Ascending aorta (tissue), 2 donors: Measurements from ENCODE around the gene UXS1. TPM values are rescaled to one million over a fixed set of nuclear protein-coding genes. Genes with fewer than 3 reads are reported as not detected.
A peak's percentile ranks its signal among the peaks of the same experiment; 100 is the strongest.
"Not testable (repeated sequence)": the region's sequence is repeated elsewhere in the genome, so short reads cannot be mapped to it uniquely, and the experiment has no call there.

Experiments
- DNase-seq, 2 donors: peaks; one replicate each; pipeline ENCODE4 v3.0.0-alpha.2; 2019; ENCODE audit warnings: low spot score in 2 of 2
- H3K27ac ChIP-seq, 2 donors: fragments of 200-600 bp; sonication (generic); one replicate each; pipeline ENCODE4 v1.5.1; 2016 to 2017; ENCODE audit warnings: mild to moderate bottlenecking in 1 of 2
- H3K27me3 ChIP-seq: fragments of 200-600 bp; sonication (generic); one replicate; pipeline ENCODE4 v1.5.1; 2017
- H3K36me3 ChIP-seq, 2 donors: fragments of 200-600 bp; sonication (generic); one replicate each; pipeline ENCODE4 v1.5.1; 2016
- H3K4me1 ChIP-seq, 2 donors: fragments of 200-600 bp; sonication (generic); one replicate each; pipeline ENCODE4 v1.5.1; 2016 to 2017; ENCODE audit warnings: mild to moderate bottlenecking in 1 of 2
- H3K4me3 ChIP-seq, 2 donors: fragments of 200-600 bp; sonication (generic); one replicate each; pipeline ENCODE4 v1.5.1; 2016 to 2017; ENCODE audit warnings: mild to moderate bottlenecking in 1 of 2
- H3K9me3 ChIP-seq, 2 donors: fragments of 200-600 bp; sonication (generic); one replicate each; pipeline ENCODE4 v1.5.1; 2016
- intact Hi-C: fragments of 100-400 bp; cut with DNase I; formaldehyde crosslinking; loops from one replicate; pipeline ENCODE4 v1.15.1; 2023
- total RNA-seq: library from RNA; depleted of rRNA; stranded (reverse); fragments of >200 nt; gene quantifications from one replicate; pipeline ENCODE4 v1.1.0, GENCODE V29; 2016
- TF ChIP-seq, protein P1 (sequence below), 3 experiments: fragments of 200-600 bp in 2 of 3; fragments of 450-650 bp in 1 of 3; sonication (generic) in 2 of 3; IDR thresholded peaks; one replicate each; pipeline ENCODE4 v1.5.1; 2016 to 2019; ENCODE audit warnings: antibody characterized with exemption in 3 of 3, mild to moderate bottlenecking in 1 of 3, moderate library complexity in 1 of 3

Gene UXS1
- 146 TPM for total RNA-seq

DNA sequence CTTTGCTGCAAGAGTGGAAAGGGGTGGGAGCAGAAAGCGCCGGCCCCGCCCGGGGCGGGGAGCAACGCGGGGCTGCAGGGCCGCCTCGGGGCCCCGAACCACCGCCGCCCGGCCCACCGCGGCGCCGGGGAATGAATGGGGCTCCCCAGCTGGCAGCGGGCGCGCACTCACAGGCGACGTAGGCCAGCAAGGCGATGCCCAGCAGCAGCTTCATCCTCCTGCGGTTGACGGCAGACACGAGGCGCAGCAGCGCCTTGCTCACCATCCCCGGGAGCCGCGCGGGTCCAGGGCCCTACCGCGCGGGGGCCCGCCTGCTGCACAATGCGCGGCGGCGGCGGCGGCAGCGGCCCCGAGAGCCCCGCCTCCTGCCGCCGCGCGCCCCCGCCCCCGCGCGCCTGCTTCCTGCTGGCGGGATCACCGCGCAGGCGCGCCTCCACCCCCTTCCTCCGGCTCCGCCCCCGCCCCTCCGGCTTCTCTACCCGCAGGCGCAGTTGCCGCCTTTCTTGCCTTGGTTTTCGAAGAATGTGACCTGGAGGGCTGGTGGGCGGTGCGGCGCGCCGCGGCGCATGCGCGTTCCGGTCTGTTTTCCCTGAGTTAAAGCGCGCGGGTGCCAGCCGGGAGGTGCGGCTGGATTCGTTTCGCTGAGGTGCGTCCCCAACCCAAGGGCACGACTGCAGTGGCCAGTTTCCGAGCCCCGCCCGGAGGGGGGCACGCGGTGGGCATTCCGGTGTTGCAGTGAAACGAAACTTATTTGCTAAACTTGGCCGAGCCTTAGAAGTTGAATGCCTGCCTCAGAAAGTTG, at the start of gene UXS1:
UXS1 (minus strand) TSS at position 325 of the 802 bp plus-strand sequence; CDS start at position 265, 60 bp downstream.
- TF ChIP-seq, protein P1, sequence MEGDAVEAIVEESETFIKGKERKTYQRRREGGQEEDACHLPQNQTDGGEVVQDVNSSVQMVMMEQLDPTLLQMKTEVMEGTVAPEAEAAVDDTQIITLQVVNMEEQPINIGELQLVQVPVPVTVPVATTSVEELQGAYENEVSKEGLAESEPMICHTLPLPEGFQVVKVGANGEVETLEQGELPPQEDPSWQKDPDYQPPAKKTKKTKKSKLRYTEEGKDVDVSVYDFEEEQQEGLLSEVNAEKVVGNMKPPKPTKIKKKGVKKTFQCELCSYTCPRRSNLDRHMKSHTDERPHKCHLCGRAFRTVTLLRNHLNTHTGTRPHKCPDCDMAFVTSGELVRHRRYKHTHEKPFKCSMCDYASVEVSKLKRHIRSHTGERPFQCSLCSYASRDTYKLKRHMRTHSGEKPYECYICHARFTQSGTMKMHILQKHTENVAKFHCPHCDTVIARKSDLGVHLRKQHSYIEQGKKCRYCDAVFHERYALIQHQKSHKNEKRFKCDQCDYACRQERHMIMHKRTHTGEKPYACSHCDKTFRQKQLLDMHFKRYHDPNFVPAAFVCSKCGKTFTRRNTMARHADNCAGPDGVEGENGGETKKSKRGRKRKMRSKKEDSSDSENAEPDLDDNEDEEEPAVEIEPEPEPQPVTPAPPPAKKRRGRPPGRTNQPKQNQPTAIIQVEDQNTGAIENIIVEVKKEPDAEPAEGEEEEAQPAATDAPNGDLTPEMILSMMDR (IDR thresholded peaks at IDR 0.05): no peak
- Histone ChIP-seq H3K9me3 (no peaks in the 10 kb centered on the region), H3K27ac (peak within 1 kb of the TSS; percentile 74 to 78), H3K36me3 (no peaks in the 10 kb centered on the region), H3K27me3 (no peaks in the 10 kb centered on the region), H3K4me1 (peaks cover 0 to 8% of the 10 kb centered on the region in 2 donors), H3K4me3 (peak within 1 kb of the TSS; percentile 93 to 96)
- DNase-seq: peak; percentile 93 to 99
- intact Hi-C loops: loop anchor here (5.0 to 10.0 kb wide), 7 partner anchors 309 to 857 kb away; partner anchors contain the start of genes C2orf49 and NCK2

DNA sequence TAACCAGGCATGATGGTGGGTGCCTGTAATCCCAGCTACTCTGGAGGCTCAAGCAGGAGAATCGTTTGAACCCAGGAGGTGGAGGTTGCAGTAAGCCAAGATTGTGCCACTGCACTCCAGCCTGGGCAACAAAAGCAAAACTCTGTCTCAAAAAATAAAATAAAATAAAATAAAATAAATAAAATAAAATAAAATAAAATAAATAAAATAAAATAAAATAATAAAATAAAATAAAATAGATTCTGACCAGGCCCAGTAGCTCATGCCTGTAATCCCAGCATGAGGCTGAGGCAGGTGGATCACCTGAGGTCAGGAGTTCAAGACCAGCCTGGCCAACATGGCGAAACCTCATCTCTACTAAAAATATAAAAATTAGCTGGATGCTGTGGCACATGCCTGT, 45.4 kb upstream of the UXS1 start:
- H3K4me1 ChIP-seq, intact Hi-C loops, H3K27ac ChIP-seq, DNase-seq, H3K36me3 ChIP-seq, H3K4me3 ChIP-seq, H3K27me3 ChIP-seq: not testable (repeated sequence)
- H3K9me3 ChIP-seq: peaks cover 4 to 13% of the 10 kb centered on the region in 2 donors

DNA sequence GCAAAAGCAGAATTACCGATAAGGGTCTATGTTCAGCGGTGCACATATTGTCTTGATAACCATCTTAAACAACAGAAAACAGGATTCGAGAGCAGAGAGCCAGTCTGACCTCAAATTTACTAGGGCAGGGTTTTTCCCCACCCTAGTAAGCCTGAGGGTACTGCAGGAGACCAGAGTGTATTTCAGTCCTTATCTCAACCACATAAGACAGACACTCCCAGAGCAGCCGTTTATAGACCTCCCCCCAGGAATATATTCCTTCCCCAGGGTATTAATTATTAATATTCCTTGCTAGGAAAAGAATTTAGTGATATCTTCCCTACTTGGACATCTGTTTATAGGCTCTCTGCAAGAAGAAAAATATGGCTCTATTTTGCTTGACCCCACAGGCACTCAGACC, 41.3 kb upstream of the UXS1 start:
- H3K4me1 ChIP-seq, H3K27me3 ChIP-seq, H3K4me3 ChIP-seq, H3K27ac ChIP-seq, H3K36me3 ChIP-seq, DNase-seq, intact Hi-C loops: not testable (repeated sequence)
- H3K9me3 ChIP-seq: peaks cover 4 to 13% of the 10 kb centered on the region in 2 donors

DNA sequence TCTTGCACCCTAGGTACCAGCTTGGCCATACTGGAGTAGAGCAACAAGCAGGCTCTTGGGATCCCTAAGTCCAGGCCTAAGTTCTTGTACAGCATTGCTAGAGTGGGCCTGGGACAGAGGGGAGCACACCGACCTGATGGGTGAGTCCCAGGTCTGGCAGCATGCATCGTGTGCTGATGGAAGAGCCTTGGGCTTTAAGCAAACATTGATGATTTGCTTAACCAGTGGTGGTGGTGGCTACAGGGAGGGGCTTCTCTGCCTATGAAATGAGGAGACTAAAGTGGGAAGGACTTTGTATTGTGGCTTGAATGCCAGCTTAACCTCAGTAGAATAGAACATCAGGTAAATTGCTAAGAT, 39.2 kb upstream of the UXS1 start:
- Histone ChIP-seq H3K27ac (no peak overlapping the region), H3K36me3 (no peaks in the 10 kb centered on the region), H3K27me3 (no peaks in the 10 kb centered on the region), H3K4me1 (no peaks in the 10 kb centered on the region), H3K4me3 (no peak overlapping the region), H3K9me3 (peaks cover 4 to 13% of the 10 kb centered on the region in 2 donors)
- TF ChIP-seq, protein P1 (IDR thresholded peaks at IDR 0.05): no peak
- intact Hi-C loops: loop anchor here (5.0 kb wide), 1 partner anchor 76 kb away; no protein-coding TSS in a partner anchor
- DNase-seq: no peak

DNA sequence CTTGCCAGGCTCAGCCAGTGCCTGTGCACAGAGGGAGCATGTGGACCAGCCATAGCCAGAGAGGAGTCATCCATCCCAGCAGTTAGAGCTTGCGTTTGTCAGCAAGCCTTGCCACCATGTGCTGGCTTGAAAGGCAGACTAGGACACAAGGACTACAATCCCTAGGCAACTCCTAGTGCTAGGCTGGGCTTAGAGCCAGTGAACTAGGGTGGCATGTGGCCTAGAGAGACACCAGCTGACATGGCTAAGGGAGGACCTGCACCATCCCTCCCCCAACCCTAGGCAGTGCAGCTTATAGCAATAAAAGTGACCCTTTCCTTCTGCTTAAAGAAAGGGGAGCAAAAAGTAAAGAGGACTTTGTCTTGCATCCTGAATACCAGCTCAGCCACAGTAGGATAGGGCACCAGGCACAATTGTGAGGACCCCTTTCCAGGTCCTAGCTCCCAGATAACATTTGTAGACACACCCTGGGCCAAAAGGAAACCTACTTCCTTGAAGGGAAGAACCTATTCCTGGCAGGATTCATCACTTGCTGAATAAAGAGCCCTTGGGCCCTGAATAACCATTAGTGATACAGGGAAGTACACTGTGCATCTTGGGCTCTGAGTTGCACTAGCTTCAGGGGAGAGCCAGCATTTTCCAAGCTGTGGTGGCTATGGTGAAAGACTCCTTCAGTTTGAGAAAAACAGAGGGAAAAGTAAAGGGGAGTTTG, 38.7 kb upstream of the UXS1 start:
- Histone ChIP-seq H3K4me1 (no peaks in the 10 kb centered on the region), H3K27me3 (no peaks in the 10 kb centered on the region), H3K27ac (no peak overlapping the region), H3K36me3 (no peaks in the 10 kb centered on the region), H3K4me3 (no peak overlapping the region), H3K9me3 (peaks cover 4 to 13% of the 10 kb centered on the region in 2 donors)
- TF ChIP-seq, protein P1 (IDR thresholded peaks at IDR 0.05): no peak
- intact Hi-C loops: loop anchor here (5.0 kb wide), 1 partner anchor 75 kb away; no protein-coding TSS in a partner anchor
- DNase-seq: no peak

DNA sequence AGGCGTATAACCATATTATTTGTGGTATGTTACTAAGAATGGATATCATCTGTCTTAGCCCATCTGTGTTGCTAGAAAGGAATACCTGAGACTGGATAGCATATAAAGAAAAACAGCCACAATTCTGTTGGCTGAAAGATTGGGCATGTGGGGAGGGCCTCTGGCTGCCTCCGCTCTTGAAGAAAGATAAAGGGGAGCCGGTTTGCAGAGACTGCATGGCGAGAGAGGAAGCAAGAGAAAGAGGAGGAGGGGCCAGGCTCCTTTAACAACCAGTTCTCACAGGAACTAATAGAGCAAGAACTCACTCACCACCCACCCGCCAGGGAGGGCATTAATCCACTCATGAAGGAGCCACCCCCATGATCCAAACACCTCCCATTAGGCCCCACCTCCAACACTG, 29.2 kb upstream of the UXS1 start:
- Histone ChIP-seq H3K9me3 (no peaks in the 10 kb centered on the region), H3K36me3 (no peaks in the 10 kb centered on the region), H3K4me1 (no peaks in the 10 kb centered on the region), H3K27ac (no peak overlapping the region), H3K4me3 (no peak overlapping the region), H3K27me3 (no peaks in the 10 kb centered on the region)
- intact Hi-C loops: no loop called here
- TF ChIP-seq, protein P1 (IDR thresholded peaks at IDR 0.05): no peak
- no peak for DNase-seq

DNA sequence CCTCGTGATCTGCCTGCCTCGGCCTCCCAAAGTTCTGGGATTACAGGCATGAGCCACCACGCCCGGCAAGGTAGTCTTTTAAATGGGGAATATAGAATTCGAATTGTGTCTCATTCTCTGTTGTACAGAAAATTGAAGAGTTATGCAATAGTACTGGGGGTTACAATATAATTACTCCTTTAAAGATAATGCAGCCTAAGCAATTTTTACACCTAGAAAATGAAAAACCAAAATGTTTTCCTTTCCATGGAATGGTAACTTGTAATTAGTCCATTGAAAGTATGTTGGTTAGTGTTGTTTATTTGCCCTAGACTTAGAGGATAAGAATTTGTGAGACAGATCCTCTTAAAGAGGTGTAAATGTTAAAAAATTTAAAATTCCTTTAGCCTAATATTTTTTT, 28.0 kb upstream of the UXS1 start:
- H3K4me3 ChIP-seq, H3K36me3 ChIP-seq, H3K9me3 ChIP-seq, H3K27me3 ChIP-seq, intact Hi-C loops, H3K4me1 ChIP-seq, DNase-seq, H3K27ac ChIP-seq: not testable (repeated sequence)
